ENCODE measurements around the gene ARHGAP28.

DNA sequence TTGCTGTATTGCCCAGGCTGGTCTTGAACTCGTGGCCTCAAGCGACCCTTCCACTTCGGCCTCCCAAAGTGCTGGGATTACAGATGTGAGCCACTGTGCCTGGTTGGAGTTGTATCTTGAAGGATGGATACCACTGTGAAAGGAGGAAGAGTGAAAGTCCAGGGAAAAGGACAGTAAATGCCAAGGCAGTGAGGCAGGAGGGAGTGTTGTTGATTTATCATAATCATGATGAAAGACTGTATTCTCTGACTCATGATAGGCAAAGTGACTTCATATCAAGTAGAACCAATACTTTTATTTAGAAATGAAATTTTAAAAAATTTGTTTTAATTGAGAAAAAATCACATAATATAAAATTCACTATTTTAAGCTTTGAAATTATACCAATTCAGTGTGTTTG, 162.3 kb downstream of the ARHGAP28 start:
- TF ChIP-seq, protein P1, sequence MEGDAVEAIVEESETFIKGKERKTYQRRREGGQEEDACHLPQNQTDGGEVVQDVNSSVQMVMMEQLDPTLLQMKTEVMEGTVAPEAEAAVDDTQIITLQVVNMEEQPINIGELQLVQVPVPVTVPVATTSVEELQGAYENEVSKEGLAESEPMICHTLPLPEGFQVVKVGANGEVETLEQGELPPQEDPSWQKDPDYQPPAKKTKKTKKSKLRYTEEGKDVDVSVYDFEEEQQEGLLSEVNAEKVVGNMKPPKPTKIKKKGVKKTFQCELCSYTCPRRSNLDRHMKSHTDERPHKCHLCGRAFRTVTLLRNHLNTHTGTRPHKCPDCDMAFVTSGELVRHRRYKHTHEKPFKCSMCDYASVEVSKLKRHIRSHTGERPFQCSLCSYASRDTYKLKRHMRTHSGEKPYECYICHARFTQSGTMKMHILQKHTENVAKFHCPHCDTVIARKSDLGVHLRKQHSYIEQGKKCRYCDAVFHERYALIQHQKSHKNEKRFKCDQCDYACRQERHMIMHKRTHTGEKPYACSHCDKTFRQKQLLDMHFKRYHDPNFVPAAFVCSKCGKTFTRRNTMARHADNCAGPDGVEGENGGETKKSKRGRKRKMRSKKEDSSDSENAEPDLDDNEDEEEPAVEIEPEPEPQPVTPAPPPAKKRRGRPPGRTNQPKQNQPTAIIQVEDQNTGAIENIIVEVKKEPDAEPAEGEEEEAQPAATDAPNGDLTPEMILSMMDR (IDR thresholded peaks at IDR 0.05) = no peak
- no peak for TF ChIP-seq POLR2A (IDR thresholded peaks at IDR 0.05)
- TF ChIP-seq POLR2AphosphoS5 (IDR thresholded peaks at IDR 0.05; ENCODE audit: insufficient read depth in 1 of 2, low read depth in 1 of 2) = no peak

Measured in vagina (tissue), 2 donors.